IgD-negative memory B cell (primary cell): Measurements from ENCODE around the gene KY. TPM values are rescaled to one million over a fixed set of nuclear protein-coding genes. Genes with fewer than 3 reads are reported as not detected.
A peak's percentile ranks its signal among the peaks of the same experiment; 100 is the strongest.

Experiments used
- H3K27ac Mint-ChIP-seq, 3 donors: one replicate each; pipeline ENCODE4 v1.8.0; 2020 to 2022; ENCODE audit warnings: mild to moderate bottlenecking in 3 of 3, mixed read lengths in 3 of 3, moderate library complexity in 1 of 3
- H3K27me3 Mint-ChIP-seq: one replicate; pipeline ENCODE4 v1.8.0; 2021; ENCODE audit warnings: mixed read lengths
- H3K36me3 Mint-ChIP-seq: one replicate; pipeline ENCODE4 v1.8.0; 2020; ENCODE audit warnings: mild to moderate bottlenecking, mixed read lengths
- H3K4me1 Mint-ChIP-seq, 3 donors: one replicate each; pipeline ENCODE4 v1.8.0; 2020 to 2022; ENCODE audit warnings: mixed read lengths in 3 of 3, mild to moderate bottlenecking in 1 of 3
- H3K4me3 Mint-ChIP-seq, 4 donors: one replicate each; pipeline ENCODE4 v1.8.0; 2020 to 2022; ENCODE audit warnings: mild to moderate bottlenecking in 4 of 4, mixed read lengths in 4 of 4, moderate library complexity in 3 of 4
- H3K9me3 Mint-ChIP-seq, 3 donors: one replicate each; pipeline ENCODE4 v1.8.0; 2020 to 2021; ENCODE audit warnings: mixed read lengths in 3 of 3, mild to moderate bottlenecking in 1 of 3
- polyA plus RNA-seq: library from polyadenylated mRNA; unstranded; fragments of 300-500 nt; fragmentation: Illumina TruSeq; gene quantifications from one replicate; pipeline ENCODE4 v1.2.3, GENCODE V29; 2021

KY gene
- polyA plus RNA-seq, 1 donor from 2014 or later = not detected

DNA sequence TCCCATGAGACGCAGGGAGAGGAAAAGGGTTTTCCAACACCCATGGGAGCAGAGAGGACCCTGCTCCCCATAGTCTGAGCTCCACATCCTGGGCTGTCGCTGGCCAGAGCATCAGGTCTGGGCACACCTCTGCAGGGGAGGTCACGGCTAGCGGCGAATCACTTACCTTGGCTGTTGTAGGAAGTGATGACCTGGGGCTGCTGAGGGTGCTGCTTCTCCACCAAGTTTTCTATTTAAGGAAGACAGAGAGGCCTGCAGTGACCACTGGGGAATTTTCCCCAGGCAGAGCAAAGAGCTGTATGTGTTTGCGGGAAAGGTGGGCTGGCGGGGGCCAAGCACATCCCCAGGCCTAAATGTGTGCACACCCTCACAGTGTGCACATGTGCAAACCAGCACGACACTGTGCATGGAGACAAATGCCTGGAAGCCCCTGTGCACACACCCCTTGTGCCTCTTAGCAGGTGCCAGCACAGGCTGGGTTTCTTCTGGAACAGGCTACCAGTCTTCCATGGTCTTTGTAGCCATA is 7.6 kb downstream of the KY start:
- Mint-ChIP-seq H3K27ac (no peak overlapping the region), H3K9me3 (no peaks in the 10 kb centered on the region), H3K36me3 (peaks cover 1% of the 10 kb centered on the region), H3K4me1 (no peaks in the 10 kb centered on the region), H3K4me3 (no peak overlapping the region), H3K27me3 (peaks cover 1% of the 10 kb centered on the region)

DNA sequence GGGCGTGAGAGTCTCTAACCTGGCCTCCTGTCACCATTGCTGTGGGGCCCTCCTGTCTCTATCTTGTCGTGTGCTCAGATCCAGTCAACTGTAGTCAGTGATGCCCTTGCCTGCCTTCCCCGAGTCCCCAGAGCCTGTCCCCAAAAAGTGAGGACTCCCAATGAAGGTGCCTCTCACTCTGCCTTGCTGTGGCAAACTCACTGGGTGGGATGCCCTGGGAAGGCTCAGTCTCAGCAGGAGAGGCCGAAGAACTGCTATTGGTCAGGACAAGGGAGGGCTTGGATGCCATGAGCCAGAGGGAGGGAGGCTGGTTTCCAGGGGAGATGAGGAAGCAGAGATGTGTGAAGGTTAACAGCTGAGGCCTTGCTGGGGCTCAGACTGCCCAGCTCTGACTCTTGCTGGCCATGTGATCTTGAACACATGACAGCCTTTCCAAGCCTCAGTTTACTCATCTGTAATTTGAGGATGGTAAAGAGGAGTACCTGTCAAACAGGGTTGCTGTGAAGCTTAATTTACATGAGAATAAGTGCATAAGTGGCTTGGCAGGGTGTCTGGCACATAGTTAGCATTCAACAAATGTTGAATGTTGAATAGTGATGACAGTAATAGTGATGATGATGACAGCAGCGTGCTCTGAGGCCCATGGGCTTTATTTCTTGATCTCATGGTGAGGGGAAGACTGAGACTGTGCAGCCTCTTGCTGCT is 8.2 kb downstream of the KY start:
- Mint-ChIP-seq H3K27me3 (peaks cover 4% of the 10 kb centered on the region), H3K4me1 (no peaks in the 10 kb centered on the region), H3K27ac (no peak overlapping the region), H3K36me3 (peaks cover 1% of the 10 kb centered on the region), H3K4me3 (peak overlapping the region in 1 of 4 donors; percentile 15), H3K9me3 (no peaks in the 10 kb centered on the region)

DNA sequence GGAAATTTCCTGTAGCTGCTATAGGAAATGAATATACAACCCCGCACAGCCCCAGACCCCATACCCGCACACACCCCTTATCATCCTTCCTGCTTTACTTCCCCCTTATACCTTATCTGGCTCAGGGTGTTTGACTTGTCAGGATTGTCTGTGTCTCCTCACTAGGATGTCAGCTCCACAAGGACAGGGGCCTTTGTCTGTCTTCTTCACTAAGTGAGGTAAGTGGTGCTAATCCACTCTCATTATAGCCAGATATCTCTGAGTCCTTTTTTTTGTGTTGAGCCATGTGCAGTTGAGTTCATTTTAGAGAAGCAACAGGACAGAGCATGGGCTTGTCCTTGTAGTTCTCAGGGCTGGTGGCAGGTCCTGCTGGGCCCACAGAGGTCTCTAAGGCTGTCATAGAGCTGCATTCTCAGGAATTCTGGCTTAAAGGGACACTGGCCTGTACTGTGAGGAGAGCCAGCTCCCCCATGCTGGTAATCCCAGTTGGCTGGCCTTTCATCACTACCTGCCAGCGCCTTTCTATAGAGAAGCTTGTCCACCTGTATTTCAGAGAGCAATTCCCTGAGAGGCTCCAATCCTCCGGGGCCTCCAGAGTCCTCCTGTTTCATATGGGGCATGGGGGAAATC is 9.0 kb downstream of the KY start:
- Mint-ChIP-seq H3K27me3 (peaks cover 4% of the 10 kb centered on the region), H3K36me3 (peaks cover 1% of the 10 kb centered on the region), H3K9me3 (no peaks in the 10 kb centered on the region), H3K27ac (no peak overlapping the region), H3K4me3 (no peak overlapping the region), H3K4me1 (no peaks in the 10 kb centered on the region)

DNA sequence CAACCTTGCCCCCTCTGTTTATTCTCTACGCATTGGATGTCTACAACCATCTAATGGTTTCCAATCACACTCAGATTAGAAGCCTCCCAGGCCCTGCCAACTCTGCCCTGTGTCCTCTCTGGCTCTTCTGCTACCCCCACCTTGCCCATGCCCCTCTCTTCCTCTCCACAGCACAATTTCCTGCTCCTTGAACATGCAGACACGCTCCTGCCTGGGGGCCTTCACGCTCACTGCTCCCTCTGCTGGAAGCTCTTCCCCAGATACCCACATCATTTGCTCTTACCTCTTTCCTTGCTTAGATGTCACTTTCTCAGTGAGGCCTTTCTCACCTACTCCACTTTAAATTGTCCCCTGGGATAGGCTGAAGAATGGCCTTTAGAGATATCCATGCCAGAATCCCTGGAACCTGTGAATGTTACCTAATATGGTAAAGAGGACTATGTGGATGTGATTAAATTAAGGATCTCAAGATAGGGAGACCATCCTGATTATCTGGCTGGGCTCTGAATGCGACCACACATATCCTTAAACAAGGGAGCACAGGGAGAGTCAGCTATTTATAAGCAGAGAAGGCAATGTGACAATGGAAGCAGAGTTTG is 9.9 kb downstream of the KY start:
- H3K9me3 Mint-ChIP-seq = no peaks in the 10 kb centered on the region
- H3K4me3 Mint-ChIP-seq = no peak overlapping the region
- no peaks in the 10 kb centered on the region for H3K4me1 Mint-ChIP-seq
- H3K27ac Mint-ChIP-seq = peak overlapping the region in 1 of 3 donors; percentile 3
- peaks cover 1% of the 10 kb centered on the region for H3K36me3 Mint-ChIP-seq
- peaks cover 4% of the 10 kb centered on the region for H3K27me3 Mint-ChIP-seq

DNA sequence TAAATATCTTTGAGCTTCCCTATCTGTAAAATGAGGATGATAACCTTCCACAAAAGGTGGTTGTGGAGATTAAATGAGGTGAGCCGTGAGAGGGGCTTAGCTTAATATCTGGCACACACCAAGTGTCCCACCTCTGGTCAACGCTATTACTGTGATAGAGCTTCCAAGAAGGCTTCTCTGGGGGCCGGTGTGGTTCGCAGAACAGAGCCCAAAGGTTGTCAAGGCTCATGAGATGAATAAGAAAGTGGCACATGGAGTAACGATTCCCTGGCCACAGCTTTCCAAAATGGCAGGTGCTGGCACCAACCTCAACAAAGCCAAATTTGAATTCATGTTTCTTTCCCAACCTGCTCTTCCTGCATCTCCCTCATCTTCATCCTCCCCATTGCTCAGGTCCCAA is 10.4 kb downstream of the KY start:
- Mint-ChIP-seq H3K4me1 (no peaks in the 10 kb centered on the region), H3K4me3 (no peak overlapping the region), H3K9me3 (no peaks in the 10 kb centered on the region), H3K36me3 (peaks cover 1% of the 10 kb centered on the region), H3K27ac (no peak overlapping the region), H3K27me3 (peaks cover 4% of the 10 kb centered on the region)

DNA sequence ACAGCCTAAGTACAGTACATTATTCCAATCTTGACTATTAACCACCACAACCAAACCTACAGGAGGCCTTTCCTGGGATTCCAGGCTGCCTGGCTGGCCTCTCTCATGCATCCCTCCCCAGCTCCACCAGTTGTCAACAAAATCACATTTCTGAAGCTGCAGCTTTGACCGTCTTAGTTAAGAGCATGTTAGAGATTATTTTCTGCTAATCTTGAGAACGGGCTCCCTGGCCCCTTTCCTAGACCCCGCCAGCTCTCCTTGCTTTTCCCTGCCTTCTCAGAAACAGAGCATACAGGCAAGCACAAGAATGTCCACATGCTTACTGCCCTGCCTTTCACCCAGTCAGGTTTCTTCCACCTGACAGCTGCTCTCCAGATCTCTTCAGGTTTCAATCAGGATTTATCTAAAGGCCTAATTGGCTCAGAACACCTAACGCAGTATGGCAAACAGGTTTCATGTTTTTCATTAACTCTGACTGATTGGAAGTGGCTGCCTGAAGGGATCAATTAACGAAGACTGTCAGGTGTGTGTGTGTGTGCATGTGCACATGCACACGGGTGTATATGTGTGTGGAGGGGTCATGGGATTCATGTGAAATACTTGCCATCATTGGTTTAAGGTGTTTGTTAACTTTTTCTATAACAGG is 12.3 kb downstream of the KY start:
- Mint-ChIP-seq H3K27me3 (peaks cover 2% of the 10 kb centered on the region), H3K4me1 (no peaks in the 10 kb centered on the region), H3K27ac (no peak overlapping the region), H3K4me3 (no peak overlapping the region), H3K36me3 (peaks cover 1% of the 10 kb centered on the region), H3K9me3 (no peaks in the 10 kb centered on the region)

DNA sequence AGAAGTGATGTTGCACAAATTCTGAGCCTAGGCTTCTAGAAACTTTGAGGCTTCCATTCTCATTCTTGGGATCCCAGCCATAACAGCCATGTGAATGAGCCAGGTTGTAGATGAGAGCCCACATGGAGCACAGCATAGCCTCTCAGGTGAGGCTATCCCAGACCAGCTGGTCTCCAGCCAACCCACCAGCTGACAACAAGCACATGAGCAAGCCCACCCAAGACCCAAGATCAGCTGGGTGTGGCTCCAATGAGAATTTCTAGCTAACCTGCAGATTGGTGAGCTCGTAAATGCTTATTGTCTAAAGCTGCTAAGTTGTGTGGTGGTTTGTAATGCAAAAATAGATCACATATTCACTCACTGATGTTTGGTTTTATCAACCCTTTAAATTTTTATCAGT is 14.4 kb downstream of the KY start:
- H3K9me3 Mint-ChIP-seq = peaks cover 2 to 12% (median 5%) of the 10 kb centered on the region in 3 donors
- H3K27ac Mint-ChIP-seq = no peak overlapping the region
- peaks cover 1% of the 10 kb centered on the region for H3K36me3 Mint-ChIP-seq
- peaks cover 4% of the 10 kb centered on the region for H3K27me3 Mint-ChIP-seq
- H3K4me1 Mint-ChIP-seq = no peaks in the 10 kb centered on the region
- H3K4me3 Mint-ChIP-seq = no peak overlapping the region

DNA sequence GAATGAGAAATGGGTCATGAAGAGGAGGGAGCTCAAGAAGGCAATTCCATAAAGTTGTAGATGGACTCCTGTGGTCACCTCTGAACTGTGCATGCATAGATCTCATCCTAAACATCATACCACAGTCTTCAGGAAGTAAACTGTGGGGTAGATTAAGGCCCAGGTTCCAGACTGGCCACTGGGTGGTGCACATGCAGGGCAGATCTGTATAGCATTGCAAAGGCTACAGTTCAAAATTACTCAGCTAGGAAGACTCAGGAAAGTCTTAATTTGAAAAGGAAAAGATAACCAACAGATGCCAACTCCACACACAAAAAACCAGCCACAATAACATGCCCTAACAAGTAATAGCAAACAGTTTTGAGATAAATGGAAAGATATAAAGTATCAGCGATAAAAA is 20.3 kb downstream of the KY start:
- Mint-ChIP-seq H3K36me3 (no peaks in the 10 kb centered on the region), H3K4me3 (no peak overlapping the region), H3K27me3 (peaks cover 4% of the 10 kb centered on the region), H3K4me1 (no peaks in the 10 kb centered on the region), H3K9me3 (peaks cover 2 to 22% (median 20%) of the 10 kb centered on the region in 3 donors), H3K27ac (no peak overlapping the region)

DNA sequence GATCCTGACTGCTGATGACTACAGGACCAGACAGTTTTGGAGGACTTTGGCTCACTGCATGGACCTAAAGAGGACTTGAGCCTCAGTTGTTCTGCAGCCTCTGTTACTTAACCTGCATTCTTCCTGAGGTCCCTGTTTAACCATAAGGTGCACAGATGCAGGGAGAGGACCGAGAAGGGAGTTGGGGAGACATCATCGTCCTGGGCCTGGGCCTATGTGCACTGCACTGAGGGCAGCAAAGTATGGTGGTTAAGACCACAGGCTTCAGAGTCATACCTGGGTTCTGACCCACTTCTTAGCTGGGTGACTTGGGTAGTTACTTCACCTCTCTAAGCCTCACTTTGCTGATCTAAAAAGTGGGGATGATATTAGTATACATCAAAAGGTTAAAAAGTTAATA is 21.9 kb downstream of the KY start:
- H3K4me3 Mint-ChIP-seq = peak overlapping the region in 1 of 4 donors; percentile 17
- H3K9me3 Mint-ChIP-seq = peaks cover 2 to 22% (median 20%) of the 10 kb centered on the region in 3 donors
- H3K27me3 Mint-ChIP-seq = peaks cover 4% of the 10 kb centered on the region
- H3K36me3 Mint-ChIP-seq = no peaks in the 10 kb centered on the region
- H3K4me1 Mint-ChIP-seq = no peaks in the 10 kb centered on the region
- H3K27ac Mint-ChIP-seq = no peak overlapping the region

DNA sequence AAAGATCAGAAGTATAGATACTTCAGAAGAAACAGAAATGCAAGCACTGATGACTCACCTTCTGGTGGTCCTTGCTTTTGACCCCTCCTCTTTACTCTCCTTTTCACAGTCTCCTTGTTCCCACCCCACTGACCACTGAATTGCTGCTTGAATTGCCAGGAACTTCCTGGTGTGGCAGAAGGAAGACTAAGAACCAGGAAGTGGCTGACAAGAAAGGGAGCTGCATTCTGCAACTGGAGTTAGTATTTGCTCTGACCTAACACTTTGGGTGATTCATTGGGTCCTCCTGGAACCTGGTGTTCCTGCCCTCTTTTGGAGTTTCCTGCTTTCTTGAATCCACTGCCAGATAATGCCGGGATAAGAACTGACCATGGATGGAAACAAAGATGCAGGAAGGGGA is 23.0 kb downstream of the KY start:
- no peaks in the 10 kb centered on the region for H3K4me1 Mint-ChIP-seq
- H3K27ac Mint-ChIP-seq = no peak overlapping the region
- no peaks in the 10 kb centered on the region for H3K36me3 Mint-ChIP-seq
- no peak overlapping the region for H3K4me3 Mint-ChIP-seq
- H3K9me3 Mint-ChIP-seq = peaks cover 2 to 20% (median 20%) of the 10 kb centered on the region in 3 donors
- H3K27me3 Mint-ChIP-seq = peaks cover 4% of the 10 kb centered on the region

DNA sequence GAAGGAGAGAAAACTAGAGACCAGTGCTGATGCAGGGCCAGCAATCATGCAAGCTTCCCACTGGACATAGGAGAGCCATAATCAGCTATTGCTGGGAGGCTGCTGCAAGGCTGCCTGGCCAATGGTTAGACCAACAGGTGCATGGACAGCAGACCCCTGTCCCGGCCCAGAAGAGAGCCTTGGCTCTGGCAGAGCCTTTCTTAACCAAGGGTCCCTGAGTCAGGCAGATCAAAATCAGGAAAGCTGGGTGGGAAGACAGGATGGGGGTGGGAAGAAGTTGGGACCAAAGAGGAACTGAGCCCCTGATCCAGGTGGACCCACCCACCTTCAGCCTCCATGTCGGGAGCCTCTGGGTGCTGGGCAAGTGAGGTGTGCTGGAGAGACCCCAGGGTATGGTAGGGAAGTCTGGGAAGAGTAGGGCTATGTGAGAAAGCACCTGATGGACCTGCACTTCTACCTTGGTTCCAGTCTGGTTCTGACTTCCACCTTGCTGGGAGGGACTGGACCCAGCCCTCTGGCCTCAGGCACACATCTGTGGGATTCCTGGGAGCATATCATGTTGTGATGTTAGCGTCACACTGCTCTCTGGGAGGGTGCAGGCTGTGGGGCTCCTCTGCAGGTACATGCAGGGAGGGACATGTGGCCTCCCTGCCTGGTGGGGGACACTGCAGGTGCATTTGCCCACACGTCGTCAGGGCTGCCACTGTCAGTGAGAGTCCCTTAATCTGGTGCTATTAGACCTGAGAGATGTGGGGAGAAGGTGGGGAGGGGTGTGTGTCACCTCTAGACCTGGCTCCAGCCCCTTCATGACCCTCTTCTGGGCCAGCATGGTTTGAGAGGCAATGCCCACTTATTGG is 24.7 kb downstream of the KY start:
- Mint-ChIP-seq H3K4me1 (no peaks in the 10 kb centered on the region), H3K4me3 (no peak overlapping the region), H3K27me3 (peaks cover 2% of the 10 kb centered on the region), H3K27ac (no peak overlapping the region), H3K36me3 (no peaks in the 10 kb centered on the region), H3K9me3 (peaks cover 0 to 14% (median 12%) of the 10 kb centered on the region in 3 donors)

DNA sequence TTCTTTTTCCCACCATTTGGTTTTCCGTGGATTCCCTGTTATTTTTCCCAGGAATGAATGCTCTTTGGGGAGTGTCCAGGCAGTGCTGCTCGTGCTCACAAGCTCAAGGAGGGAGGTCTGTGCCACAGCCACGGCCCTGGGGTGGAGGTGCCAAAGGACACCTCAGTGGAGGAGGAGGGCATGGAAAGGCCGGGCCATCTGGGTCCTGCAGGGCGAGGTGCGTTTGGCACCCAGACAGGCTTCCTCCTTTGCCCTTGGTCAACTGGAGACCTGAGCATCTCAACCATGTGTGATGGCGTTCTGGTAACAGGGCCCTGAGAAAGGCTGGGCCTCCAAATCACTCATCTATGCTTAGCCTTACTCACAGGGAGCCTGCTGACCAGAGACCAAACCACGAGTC is 25.4 kb downstream of the KY start:
- Mint-ChIP-seq H3K9me3 (peaks cover 0 to 7% (median 7%) of the 10 kb centered on the region in 3 donors), H3K27ac (no peak overlapping the region), H3K4me3 (no peak overlapping the region), H3K4me1 (no peaks in the 10 kb centered on the region), H3K27me3 (peaks cover 2% of the 10 kb centered on the region), H3K36me3 (no peaks in the 10 kb centered on the region)

DNA sequence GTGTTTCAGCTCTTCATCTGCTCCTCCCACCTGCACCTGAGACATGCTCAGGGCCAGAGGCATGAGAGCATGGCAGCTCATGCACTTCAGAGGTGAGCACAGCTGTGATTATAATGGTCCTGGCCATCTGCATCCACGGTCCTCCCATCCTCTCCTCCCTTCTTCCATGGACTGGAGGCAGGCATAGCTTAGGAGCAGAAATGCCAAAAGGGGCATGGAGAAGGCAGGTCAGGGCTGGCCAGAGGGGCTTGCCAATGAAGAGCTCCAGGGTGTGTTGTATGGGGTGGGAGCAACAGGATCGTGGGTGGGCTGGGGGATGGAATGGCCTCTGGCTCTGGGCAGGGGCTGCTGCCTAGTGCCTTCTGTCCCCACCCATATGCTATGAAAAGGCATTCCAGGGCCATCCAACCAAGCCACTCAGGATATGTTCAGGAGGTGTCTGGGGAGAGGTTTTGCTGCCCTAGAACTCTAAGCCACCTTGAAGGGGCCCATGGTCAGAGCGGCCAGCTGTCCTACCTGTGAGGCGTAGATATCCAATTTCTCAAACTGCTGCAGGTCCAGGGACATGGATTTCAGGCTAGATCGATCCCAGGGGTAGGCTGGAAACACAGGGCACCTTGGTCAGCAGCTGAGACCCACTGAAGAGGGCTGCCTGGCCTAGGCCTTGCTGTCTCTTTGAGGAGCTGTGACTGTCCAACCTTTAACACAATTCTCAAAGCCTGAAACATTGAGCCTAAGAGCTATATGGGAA is 26.1 kb downstream of the KY start:
- Mint-ChIP-seq H3K27ac (no peak overlapping the region), H3K9me3 (peaks cover 0 to 7% (median 3%) of the 10 kb centered on the region in 3 donors), H3K4me1 (no peaks in the 10 kb centered on the region), H3K36me3 (no peaks in the 10 kb centered on the region), H3K4me3 (no peak overlapping the region), H3K27me3 (peaks cover 2% of the 10 kb centered on the region)
